Measurements from ENCODE around the gene APOF. TPM values are rescaled to one million over a fixed set of nuclear protein-coding genes. Genes with fewer than 3 reads are reported as not detected.

Gene APOF
- total RNA-seq, 1 donor from 2014 or later, result not detected

GRCh38 chr12:56387152-56387736 is 24.6 kb upstream of the APOF start:
- Histone ChIP-seq H3K9me3 (no peaks in the 10 kb centered on the region), H3K36me3 (no peaks in the 10 kb centered on the region), H3K27ac (no peak overlapping the region), H3K4me1 (no peaks in the 10 kb centered on the region), H3K4me3 (no peak overlapping the region), H3K27me3 (no peaks in the 10 kb centered on the region)
- no peak for DNase-seq (ENCODE audit: extremely low spot score in 2 of 2)
- TF ChIP-seq CTCF (IDR thresholded peaks at IDR 0.05), result no peak
- no peak for TF ChIP-seq POLR2A (IDR thresholded peaks at IDR 0.05)
- TF ChIP-seq POLR2AphosphoS5 (IDR thresholded peaks at IDR 0.05; ENCODE audit: insufficient read depth in 1 of 2, low read depth in 1 of 2), result no peak
- intact Hi-C loops (cut with DNase I), result no loop called here

- intact Hi-C loops (cut with DNase I), result no loop called here
- Histone ChIP-seq H3K27ac (no peak overlapping the region), H3K4me3 (no peak overlapping the region), H3K4me1 (no peaks in the 10 kb centered on the region), H3K9me3 (no peaks in the 10 kb centered on the region), H3K27me3 (no peaks in the 10 kb centered on the region), H3K36me3 (no peaks in the 10 kb centered on the region)
- DNase-seq (ENCODE audit: extremely low spot score in 2 of 2), result no peak
- TF ChIP-seq CTCF (IDR thresholded peaks at IDR 0.05), result no peak
- TF ChIP-seq POLR2A (IDR thresholded peaks at IDR 0.05), result no peak
- TF ChIP-seq POLR2AphosphoS5 (IDR thresholded peaks at IDR 0.05; ENCODE audit: insufficient read depth in 1 of 2, low read depth in 1 of 2), result no peak
Measured at GRCh38 chr12:56385873-56386272, 23.2 kb upstream of the APOF start.

- no peaks in the 10 kb centered on the region for H3K9me3 ChIP-seq
- H3K27ac ChIP-seq, result no peak overlapping the region
- intact Hi-C loops (cut with DNase I), result no loop called here
Measured at GRCh38 chr12:56382611-56383010, 20.0 kb upstream of the APOF start.

GRCh38 chr12:56377989-56378316 is 15.3 kb upstream of the APOF start:
- Histone ChIP-seq H3K27me3 (no peaks in the 10 kb centered on the region), H3K4me1 (no peaks in the 10 kb centered on the region), H3K9me3 (no peaks in the 10 kb centered on the region), H3K27ac (no peak overlapping the region), H3K4me3 (no peak overlapping the region), H3K36me3 (no peaks in the 10 kb centered on the region)
- intact Hi-C loops (cut with DNase I), result no loop called here
- no peak for DNase-seq (ENCODE audit: extremely low spot score in 2 of 2)
- TF ChIP-seq POLR2AphosphoS5 (IDR thresholded peaks at IDR 0.05; ENCODE audit: insufficient read depth in 1 of 2, low read depth in 1 of 2), result no peak
- no peak for TF ChIP-seq CTCF (IDR thresholded peaks at IDR 0.05)
- no peak for TF ChIP-seq POLR2A (IDR thresholded peaks at IDR 0.05)

More at GRCh38 chr12:56382611-56383010, 20.0 kb upstream of the APOF start:
- H3K36me3 ChIP-seq, result no peaks in the 10 kb centered on the region
- no peak overlapping the region for H3K4me3 ChIP-seq
- TF ChIP-seq CTCF (IDR thresholded peaks at IDR 0.05) (no peak), POLR2A (IDR thresholded peaks at IDR 0.05) (no peak), POLR2AphosphoS5 (IDR thresholded peaks at IDR 0.05; ENCODE audit: insufficient read depth in 1 of 2, low read depth in 1 of 2) (no peak)
- no peaks in the 10 kb centered on the region for H3K27me3 ChIP-seq
- no peak for DNase-seq (ENCODE audit: extremely low spot score in 2 of 2)
- no peaks in the 10 kb centered on the region for H3K4me1 ChIP-seq

- Histone ChIP-seq H3K27ac (no peak overlapping the region), H3K36me3 (no peaks in the 10 kb centered on the region), H3K4me3 (no peak overlapping the region), H3K9me3 (no peaks in the 10 kb centered on the region), H3K27me3 (no peaks in the 10 kb centered on the region), H3K4me1 (no peaks in the 10 kb centered on the region)
- TF ChIP-seq CTCF (IDR thresholded peaks at IDR 0.05) (no peak), POLR2AphosphoS5 (IDR thresholded peaks at IDR 0.05; ENCODE audit: insufficient read depth in 1 of 2, low read depth in 1 of 2) (no peak), POLR2A (IDR thresholded peaks at IDR 0.05) (no peak)
- DNase-seq (ENCODE audit: extremely low spot score in 2 of 2), result no peak
- intact Hi-C loops (cut with DNase I), result no loop called here
Measured at GRCh38 chr12:56377310-56377988, 14.8 kb upstream of the APOF start.

Measured in vagina (tissue), 2 donors.